ENCODE data around the gene DYDC2. TPM values are rescaled to one million over a fixed set of nuclear protein-coding genes. Genes with fewer than 3 reads are reported as not detected.

The DYDC2 gene
- total RNA-seq, 4 donors from 2014 or later, result 0.70 TPM; not detected in 3

- DNase-seq, result no peak
- H3K4me3 ChIP-seq, result no peak overlapping the region
- H3K27ac ChIP-seq, result no peak overlapping the region
- no peaks in the 10 kb centered on the region for H3K36me3 ChIP-seq
- H3K9me3 ChIP-seq, result peaks cover 0 to 10% (median 0%) of the 10 kb centered on the region in 4 donors
- H3K4me1 ChIP-seq, result no peaks in the 10 kb centered on the region
- TF ChIP-seq POLR2A (IDR thresholded peaks at IDR 0.05) (no peak), CTCF (IDR thresholded peaks at IDR 0.05) (no peak)
- H3K27me3 ChIP-seq, result no peaks in the 10 kb centered on the region
Measured at GRCh38 chr10:80371467-80371866, 14.9 kb downstream of the DYDC2 start.

- Histone ChIP-seq H3K27ac (no peak overlapping the region), H3K36me3 (no peaks in the 10 kb centered on the region), H3K4me1 (no peaks in the 10 kb centered on the region), H3K27me3 (no peaks in the 10 kb centered on the region), H3K9me3 (no peaks in the 10 kb centered on the region), H3K4me3 (no peak overlapping the region)
- DNase-seq, result no peak
- no peak for TF ChIP-seq POLR2A (IDR thresholded peaks at IDR 0.05)
- no peak for TF ChIP-seq CTCF (IDR thresholded peaks at IDR 0.05)
Measured at GRCh38 chr10:80372675-80373074, 16.1 kb downstream of the DYDC2 start.

- Histone ChIP-seq H3K36me3 (no peaks in the 10 kb centered on the region), H3K4me3 (no peak overlapping the region), H3K27me3 (no peaks in the 10 kb centered on the region), H3K4me1 (no peaks in the 10 kb centered on the region), H3K27ac (no peak overlapping the region), H3K9me3 (no peaks in the 10 kb centered on the region)
- no peak for DNase-seq
- TF ChIP-seq POLR2A (IDR thresholded peaks at IDR 0.05), result no peak
- no peak for TF ChIP-seq CTCF (IDR thresholded peaks at IDR 0.05)
Measured at GRCh38 chr10:80373502-80373901, 16.9 kb downstream of the DYDC2 start.

GRCh38 chr10:80379701-80380100 lies 23.1 kb downstream of the DYDC2 start:
- H3K27me3 ChIP-seq, result no peaks in the 10 kb centered on the region
- TF ChIP-seq CTCF (IDR thresholded peaks at IDR 0.05) (no peak), POLR2A (IDR thresholded peaks at IDR 0.05) (no peak)

GRCh38 chr10:80380185-80380584 lies 23.6 kb downstream of the DYDC2 start:
- Histone ChIP-seq H3K4me3 (no peak overlapping the region), H3K9me3 (no peaks in the 10 kb centered on the region), H3K36me3 (no peaks in the 10 kb centered on the region), H3K27me3 (no peaks in the 10 kb centered on the region), H3K4me1 (no peaks in the 10 kb centered on the region), H3K27ac (no peak overlapping the region)
- DNase-seq, result no peak
- TF ChIP-seq CTCF (IDR thresholded peaks at IDR 0.05) (no peak), POLR2A (IDR thresholded peaks at IDR 0.05) (no peak)

More at GRCh38 chr10:80379701-80380100, 23.1 kb downstream of the DYDC2 start:
- Histone ChIP-seq H3K9me3 (no peaks in the 10 kb centered on the region), H3K4me1 (no peaks in the 10 kb centered on the region), H3K27ac (no peak overlapping the region), H3K4me3 (no peak overlapping the region), H3K36me3 (no peaks in the 10 kb centered on the region)
- DNase-seq, result no peak

- H3K4me3 ChIP-seq, result no peak overlapping the region
- no peaks in the 10 kb centered on the region for H3K27me3 ChIP-seq
- no peaks in the 10 kb centered on the region for H3K9me3 ChIP-seq
- DNase-seq, result peak in 1 of 3 donors; percentile 62
- H3K27ac ChIP-seq, result no peak overlapping the region
- H3K36me3 ChIP-seq, result no peaks in the 10 kb centered on the region
- no peaks in the 10 kb centered on the region for H3K4me1 ChIP-seq
- peak; percentile 31 to 77 (median 68) for TF ChIP-seq CTCF (IDR thresholded peaks at IDR 0.05)
- no peak for TF ChIP-seq POLR2A (IDR thresholded peaks at IDR 0.05)
Measured at GRCh38 chr10:80382989-80383388, 26.4 kb downstream of the DYDC2 start.
